ENCODE measurements around the gene AVEN.

The AVEN gene

GRCh38 chr15:33975022-33975565 is 63.9 kb downstream of the AVEN start:
- H3K4me3 ChIP-seq (replicated peaks; ENCODE audit: low read depth, low read length), result no peak overlapping the region
- DNase-seq (ENCODE audit: extremely low read depth, low read depth), result no peak
- no peak for TF ChIP-seq CTCF (IDR thresholded peaks at IDR 0.05; ENCODE audit: low read depth, low read length, missing control alignments)

GRCh38 chr15:33971811-33972210 is 67.2 kb downstream of the AVEN start:
- no peak for DNase-seq (ENCODE audit: extremely low read depth, low read depth)
- H3K4me3 ChIP-seq (replicated peaks; ENCODE audit: low read depth, low read length), result no peak overlapping the region
- TF ChIP-seq CTCF (IDR thresholded peaks at IDR 0.05; ENCODE audit: low read depth, low read length, missing control alignments), result no peak

GRCh38 chr15:33968821-33969220 is 70.2 kb downstream of the AVEN start:
- no peak for TF ChIP-seq CTCF (IDR thresholded peaks at IDR 0.05; ENCODE audit: low read depth, low read length, missing control alignments)
- H3K4me3 ChIP-seq (replicated peaks; ENCODE audit: low read depth, low read length), result no peak overlapping the region
- DNase-seq (ENCODE audit: extremely low read depth, low read depth), result no peak

GRCh38 chr15:33968224-33968623 is 70.8 kb downstream of the AVEN start, which contains the start of gene CHRM5:
Gene CHRM5 (plus strand): TSS chr15:33968497. CDS start chr15:34062718, 94,221 bp downstream.
- DNase-seq (ENCODE audit: extremely low read depth, low read depth), result no peak
- no peak within 1 kb of the TSS for H3K4me3 ChIP-seq (replicated peaks; ENCODE audit: low read depth, low read length)
- TF ChIP-seq CTCF (IDR thresholded peaks at IDR 0.05; ENCODE audit: low read depth, low read length, missing control alignments), result no peak

GRCh38 chr15:33964665-33965040 is 74.4 kb downstream of the AVEN start:
- no peak overlapping the region for H3K4me3 ChIP-seq (replicated peaks; ENCODE audit: low read depth, low read length)
- TF ChIP-seq CTCF (IDR thresholded peaks at IDR 0.05; ENCODE audit: low read depth, low read length, missing control alignments), result no peak
- no peak for DNase-seq (ENCODE audit: extremely low read depth, low read depth)

- peak; percentile 67 for TF ChIP-seq CTCF (IDR thresholded peaks at IDR 0.05; ENCODE audit: low read depth, low read length, missing control alignments)
- no peak overlapping the region for H3K4me3 ChIP-seq (replicated peaks; ENCODE audit: low read depth, low read length)
- no peak for DNase-seq (ENCODE audit: extremely low read depth, low read depth)
These were observed 75.0 kb downstream of the AVEN start for GRCh38 chr15:33963831-33964664.

All from HFF-Myc (cell line).